ENCODE data around the gene EXOG.
A peak's percentile ranks its signal among the peaks of the same experiment; 100 is the strongest.

The EXOG gene

GRCh38 chr3:38554127-38554827 is 58.1 kb downstream of the EXOG start:
- DNase-seq, result peak; percentile 2
- no peaks in the 10 kb centered on the region for H3K9me3 ChIP-seq (ENCODE audit: severe bottlenecking)
- no peak overlapping the region for H3K4me3 ChIP-seq (ENCODE audit: low read depth, low read length)
- H3K36me3 ChIP-seq, result no peaks in the 10 kb centered on the region
- no peak overlapping the region for H3K27ac ChIP-seq
- TF ChIP-seq CTCF (IDR thresholded peaks at IDR 0.05; ENCODE audit: low read depth, low read length), result no peak
- no peaks in the 10 kb centered on the region for H3K27me3 ChIP-seq (ENCODE audit: insufficient read depth, low read depth, severe bottlenecking)

GRCh38 chr3:38555149-38555840 is 59.2 kb downstream of the EXOG start:
- DNase-seq, result peak; percentile 1
- Histone ChIP-seq H3K27me3 (ENCODE audit: insufficient read depth, low read depth, severe bottlenecking) (no peaks in the 10 kb centered on the region), H3K27ac (no peak overlapping the region), H3K36me3 (no peaks in the 10 kb centered on the region), H3K4me3 (ENCODE audit: low read depth, low read length) (no peak overlapping the region), H3K9me3 (ENCODE audit: severe bottlenecking) (no peaks in the 10 kb centered on the region)
- TF ChIP-seq CTCF (IDR thresholded peaks at IDR 0.05; ENCODE audit: low read depth, low read length), result no peak

- TF ChIP-seq CTCF (IDR thresholded peaks at IDR 0.05; ENCODE audit: low read depth, low read length), result no peak
Measured at GRCh38 chr3:38555926-38556325, 59.8 kb downstream of the EXOG start.

GRCh38 chr3:38556640-38557358 is 60.7 kb downstream of the EXOG start:
- no peaks in the 10 kb centered on the region for H3K9me3 ChIP-seq (ENCODE audit: severe bottlenecking)
- H3K27ac ChIP-seq, result no peak overlapping the region
- no peaks in the 10 kb centered on the region for H3K36me3 ChIP-seq
- no peak overlapping the region for H3K4me3 ChIP-seq (ENCODE audit: low read depth, low read length)
- no peak for DNase-seq
- TF ChIP-seq CTCF (IDR thresholded peaks at IDR 0.05; ENCODE audit: low read depth, low read length), result no peak
- no peaks in the 10 kb centered on the region for H3K27me3 ChIP-seq (ENCODE audit: insufficient read depth, low read depth, severe bottlenecking)

More at GRCh38 chr3:38555926-38556325, 59.8 kb downstream of the EXOG start:
- no peak overlapping the region for H3K27ac ChIP-seq
- no peaks in the 10 kb centered on the region for H3K9me3 ChIP-seq (ENCODE audit: severe bottlenecking)
- no peak overlapping the region for H3K4me3 ChIP-seq (ENCODE audit: low read depth, low read length)
- H3K36me3 ChIP-seq, result no peaks in the 10 kb centered on the region
- DNase-seq, result peak; percentile 6
- H3K27me3 ChIP-seq (ENCODE audit: insufficient read depth, low read depth, severe bottlenecking), result no peaks in the 10 kb centered on the region

- Histone ChIP-seq H3K36me3 (no peaks in the 10 kb centered on the region), H3K27me3 (ENCODE audit: insufficient read depth, low read depth, severe bottlenecking) (no peaks in the 10 kb centered on the region), H3K4me3 (ENCODE audit: low read depth, low read length) (no peak overlapping the region), H3K27ac (no peak overlapping the region), H3K9me3 (ENCODE audit: severe bottlenecking) (no peaks in the 10 kb centered on the region)
- no peak for TF ChIP-seq CTCF (IDR thresholded peaks at IDR 0.05; ENCODE audit: low read depth, low read length)
- DNase-seq, result peak; percentile 3
Measured at GRCh38 chr3:38558864-38559263, 62.7 kb downstream of the EXOG start.
